HepG2 (cell line): ENCODE data around the gene DLX1. TPM values are rescaled to one million over a fixed set of nuclear protein-coding genes. Genes with fewer than 3 reads are reported as not detected.
A peak's percentile ranks its signal among the peaks of the same experiment; 100 is the strongest.

Experiments used
- BORCS8-MEF2B ChIP-seq: sonication (generic); formaldehyde crosslinking; IDR thresholded peaks from 2 replicates; pipeline ENCODE4 v1.8.0; 2022; ENCODE audit warnings: mild to moderate bottlenecking, missing genetic modification reagents
- CBX1 ChIP-seq: IDR thresholded peaks from one replicate; pipeline ENCODE4 v1.6.1; 2016; ENCODE audit warnings: antibody characterized with exemption, low read depth
- GFI1 ChIP-seq: sonication (generic); formaldehyde crosslinking; IDR thresholded peaks from 2 replicates; pipeline ENCODE4 v1.5.0; 2020; ENCODE audit warnings: missing genetic modification reagents, mild to moderate bottlenecking, borderline replicate concordance
- MYC ChIP-seq: sonication (generic); formaldehyde crosslinking; IDR thresholded peaks from 2 replicates; pipeline ENCODE4 v1.9.0; 2021; ENCODE audit warnings: missing genetic modification reagents, borderline replicate concordance
- NCOA1 ChIP-seq: sonication (generic); formaldehyde crosslinking; IDR thresholded peaks from 2 replicates; pipeline ENCODE4 v1.9.0; 2021; ENCODE audit warnings: missing genetic modification reagents
- PAX8 ChIP-seq: sonication (generic); formaldehyde crosslinking; IDR thresholded peaks from 2 replicates; pipeline ENCODE4 v1.8.0; 2022; ENCODE audit warnings: mild to moderate bottlenecking, missing genetic modification reagents, borderline replicate concordance
- RAD51 ChIP-seq: fragments of 450-650 bp; IDR thresholded peaks from 2 replicates; pipeline ENCODE4 v1.6.1; 2016; ENCODE audit warnings: borderline replicate concordance
- REPIN1 ChIP-seq: sonication (generic); formaldehyde crosslinking; IDR thresholded peaks from 2 replicates; pipeline ENCODE4 v1.8.0; 2022; ENCODE audit warnings: missing genetic modification reagents, low read depth, mild to moderate bottlenecking, borderline replicate concordance
- SMAD1 ChIP-seq: sonication (generic); formaldehyde crosslinking; IDR thresholded peaks from 2 replicates; pipeline ENCODE4 v1.4.0; 2020; ENCODE audit warnings: missing genetic modification reagents, low read depth, mild to moderate bottlenecking, borderline replicate concordance
- TCF12 ChIP-seq, 2 experiments: fragments of 450-650 bp in 1 of 2; sonication (generic) in 1 of 2; formaldehyde crosslinking in 1 of 2; IDR thresholded peaks; 2 replicates each; pipeline versions ENCODE4 v1.6.1 to v1.8.0; 2017 to 2022; ENCODE audit warnings: antibody characterized with exemption in 1 of 2, mild to moderate bottlenecking in 1 of 2, missing genetic modification reagents in 1 of 2, moderate library complexity in 1 of 2
- polyA plus RNA-seq, 8 experiments: library from polyadenylated mRNA; depleted of rRNA in 3 of 8; stranded (reverse) in 7 of 8; unstranded in 1 of 8; fragments of >200 nt; fragmentation: Illumina TruSeq in 4 of 8; extraction: Trizol in 4 of 8; gene quantifications; 2 replicates each; pipeline versions ENCODE4 v1.2.1 to v1.2.3, GENCODE V29; 2011 to 2016; ENCODE audit warnings: low read depth in 4 of 8, missing spikeins in 1 of 8, mixed read lengths in 1 of 8; ENCODE audit not compliant: insufficient read depth in 1 of 8
- total RNA-seq, 5 experiments: library from RNA; depleted of rRNA; stranded (reverse); fragments of >200 nt; fragmentation: Illumina TruSeq; extraction: Trizol; gene quantifications; 2 replicates each; pipeline ENCODE4 v1.2.3, GENCODE V29; 2016; ENCODE audit warnings: low read depth in 1 of 5
- TF ChIP-seq, protein P1 (sequence below): sonication (generic); formaldehyde crosslinking; conservative IDR thresholded peaks from 2 replicates; pipeline ENCODE4 v1.8.1; 2023; ENCODE audit warnings: missing genetic modification reagents
- TF ChIP-seq, protein P2 (sequence below): sonication (generic); formaldehyde crosslinking; IDR thresholded peaks from 2 replicates; pipeline ENCODE4 v1.4.0; 2020; ENCODE audit warnings: missing genetic modification reagents, mild to moderate bottlenecking, borderline replicate concordance
- TF ChIP-seq, protein P3 (sequence below): sonication (generic); formaldehyde crosslinking; IDR thresholded peaks from 2 replicates; pipeline ENCODE4 v1.4.0; 2020; ENCODE audit warnings: mild to moderate bottlenecking, missing genetic modification reagents
- TF ChIP-seq, protein P4 (sequence below): IDR thresholded peaks from 2 replicates; pipeline ENCODE4 v1.6.1; 2012; ENCODE audit warnings: low read length, improper control_type of control experiment
- TF ChIP-seq, protein P5 (sequence below), 2 experiments: sonication (generic) in 1 of 2; formaldehyde crosslinking in 1 of 2; IDR thresholded peaks; 2 replicates each; pipeline versions ENCODE4 v1.4.0 to v1.6.1; 2016 to 2020; ENCODE audit warnings: borderline replicate concordance in 1 of 2, low read depth in 1 of 2, mild to moderate bottlenecking in 1 of 2, missing genetic modification reagents in 1 of 2

The DLX1 gene
- total and polyA plus RNA-seq, 2 of the 13 experiments (the other 11 are each of a cell fraction or from before 2014, with no cell fraction given), result 0.18 to 0.86 TPM

DNA sequence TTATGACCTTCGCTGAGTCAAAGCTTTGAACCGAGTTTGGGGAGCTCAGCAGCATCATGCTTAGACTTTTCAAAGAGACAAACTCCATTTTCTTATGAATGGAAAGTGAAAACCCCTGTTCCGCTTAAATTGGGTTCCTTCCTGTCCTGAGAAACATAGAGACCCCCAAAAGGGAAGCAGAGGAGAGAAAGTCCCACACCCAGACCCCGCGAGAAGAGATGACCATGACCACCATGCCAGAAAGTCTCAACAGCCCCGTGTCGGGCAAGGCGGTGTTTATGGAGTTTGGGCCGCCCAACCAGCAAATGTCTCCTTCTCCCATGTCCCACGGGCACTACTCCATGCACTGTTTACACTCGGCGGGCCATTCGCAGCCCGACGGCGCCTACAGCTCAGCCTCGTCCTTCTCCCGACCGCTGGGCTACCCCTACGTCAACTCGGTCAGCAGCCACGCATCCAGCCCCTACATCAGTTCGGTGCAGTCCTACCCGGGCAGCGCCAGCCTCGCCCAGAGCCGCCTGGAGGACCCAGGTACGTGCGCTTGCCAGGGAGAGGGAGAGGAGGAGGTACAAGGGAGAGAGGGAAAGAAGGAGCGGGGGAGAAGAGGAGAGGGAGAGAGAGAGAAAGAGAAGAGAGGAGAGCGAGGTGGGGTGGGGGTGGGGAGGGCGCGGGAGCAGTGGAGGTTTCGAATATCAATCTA lies at the start of gene DLX1 (continued):
- TF ChIP-seq MYC (peak; percentile 30; the same call in 1 of the 2 replicates), NCOA1 (CRISPR knock-in tag) (no peak), TCF12 (IDR thresholded peaks at IDR 0.05) (no peak), TCF12 (CRISPR knock-in tag; IDR thresholded peaks at IDR 0.05) (no peak), BORCS8-MEF2B (CRISPR knock-in tag) (peak; percentile 42; the same call in 1 of the 2 replicates), GFI1 (CRISPR knock-in tag) (no peak), REPIN1 (CRISPR knock-in tag) (0 out of 2 replicates have a peak, but pooled peaks have one; percentile 12), PAX8 (CRISPR knock-in tag) (no peak), SMAD1 (CRISPR knock-in tag) (no peak), RAD51 (no peak), CBX1 (no peak)
- TF ChIP-seq, protein P1, sequence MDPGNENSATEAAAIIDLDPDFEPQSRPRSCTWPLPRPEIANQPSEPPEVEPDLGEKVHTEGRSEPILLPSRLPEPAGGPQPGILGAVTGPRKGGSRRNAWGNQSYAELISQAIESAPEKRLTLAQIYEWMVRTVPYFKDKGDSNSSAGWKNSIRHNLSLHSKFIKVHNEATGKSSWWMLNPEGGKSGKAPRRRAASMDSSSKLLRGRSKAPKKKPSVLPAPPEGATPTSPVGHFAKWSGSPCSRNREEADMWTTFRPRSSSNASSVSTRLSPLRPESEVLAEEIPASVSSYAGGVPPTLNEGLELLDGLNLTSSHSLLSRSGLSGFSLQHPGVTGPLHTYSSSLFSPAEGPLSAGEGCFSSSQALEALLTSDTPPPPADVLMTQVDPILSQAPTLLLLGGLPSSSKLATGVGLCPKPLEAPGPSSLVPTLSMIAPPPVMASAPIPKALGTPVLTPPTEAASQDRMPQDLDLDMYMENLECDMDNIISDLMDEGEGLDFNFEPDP (CRISPR knock-in tag), result 0 out of 2 replicates have a peak, but pooled peaks have one; percentile 72
- TF ChIP-seq, protein P2, sequence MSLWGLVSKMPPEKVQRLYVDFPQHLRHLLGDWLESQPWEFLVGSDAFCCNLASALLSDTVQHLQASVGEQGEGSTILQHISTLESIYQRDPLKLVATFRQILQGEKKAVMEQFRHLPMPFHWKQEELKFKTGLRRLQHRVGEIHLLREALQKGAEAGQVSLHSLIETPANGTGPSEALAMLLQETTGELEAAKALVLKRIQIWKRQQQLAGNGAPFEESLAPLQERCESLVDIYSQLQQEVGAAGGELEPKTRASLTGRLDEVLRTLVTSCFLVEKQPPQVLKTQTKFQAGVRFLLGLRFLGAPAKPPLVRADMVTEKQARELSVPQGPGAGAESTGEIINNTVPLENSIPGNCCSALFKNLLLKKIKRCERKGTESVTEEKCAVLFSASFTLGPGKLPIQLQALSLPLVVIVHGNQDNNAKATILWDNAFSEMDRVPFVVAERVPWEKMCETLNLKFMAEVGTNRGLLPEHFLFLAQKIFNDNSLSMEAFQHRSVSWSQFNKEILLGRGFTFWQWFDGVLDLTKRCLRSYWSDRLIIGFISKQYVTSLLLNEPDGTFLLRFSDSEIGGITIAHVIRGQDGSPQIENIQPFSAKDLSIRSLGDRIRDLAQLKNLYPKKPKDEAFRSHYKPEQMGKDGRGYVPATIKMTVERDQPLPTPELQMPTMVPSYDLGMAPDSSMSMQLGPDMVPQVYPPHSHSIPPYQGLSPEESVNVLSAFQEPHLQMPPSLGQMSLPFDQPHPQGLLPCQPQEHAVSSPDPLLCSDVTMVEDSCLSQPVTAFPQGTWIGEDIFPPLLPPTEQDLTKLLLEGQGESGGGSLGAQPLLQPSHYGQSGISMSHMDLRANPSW (CRISPR knock-in tag), result no peak
- TF ChIP-seq, protein P3, sequence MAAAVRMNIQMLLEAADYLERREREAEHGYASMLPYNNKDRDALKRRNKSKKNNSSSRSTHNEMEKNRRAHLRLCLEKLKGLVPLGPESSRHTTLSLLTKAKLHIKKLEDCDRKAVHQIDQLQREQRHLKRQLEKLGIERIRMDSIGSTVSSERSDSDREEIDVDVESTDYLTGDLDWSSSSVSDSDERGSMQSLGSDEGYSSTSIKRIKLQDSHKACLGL (CRISPR knock-in tag), result 0 out of 2 replicates have a peak, but pooled peaks have one; percentile 6
- TF ChIP-seq, protein P4, sequence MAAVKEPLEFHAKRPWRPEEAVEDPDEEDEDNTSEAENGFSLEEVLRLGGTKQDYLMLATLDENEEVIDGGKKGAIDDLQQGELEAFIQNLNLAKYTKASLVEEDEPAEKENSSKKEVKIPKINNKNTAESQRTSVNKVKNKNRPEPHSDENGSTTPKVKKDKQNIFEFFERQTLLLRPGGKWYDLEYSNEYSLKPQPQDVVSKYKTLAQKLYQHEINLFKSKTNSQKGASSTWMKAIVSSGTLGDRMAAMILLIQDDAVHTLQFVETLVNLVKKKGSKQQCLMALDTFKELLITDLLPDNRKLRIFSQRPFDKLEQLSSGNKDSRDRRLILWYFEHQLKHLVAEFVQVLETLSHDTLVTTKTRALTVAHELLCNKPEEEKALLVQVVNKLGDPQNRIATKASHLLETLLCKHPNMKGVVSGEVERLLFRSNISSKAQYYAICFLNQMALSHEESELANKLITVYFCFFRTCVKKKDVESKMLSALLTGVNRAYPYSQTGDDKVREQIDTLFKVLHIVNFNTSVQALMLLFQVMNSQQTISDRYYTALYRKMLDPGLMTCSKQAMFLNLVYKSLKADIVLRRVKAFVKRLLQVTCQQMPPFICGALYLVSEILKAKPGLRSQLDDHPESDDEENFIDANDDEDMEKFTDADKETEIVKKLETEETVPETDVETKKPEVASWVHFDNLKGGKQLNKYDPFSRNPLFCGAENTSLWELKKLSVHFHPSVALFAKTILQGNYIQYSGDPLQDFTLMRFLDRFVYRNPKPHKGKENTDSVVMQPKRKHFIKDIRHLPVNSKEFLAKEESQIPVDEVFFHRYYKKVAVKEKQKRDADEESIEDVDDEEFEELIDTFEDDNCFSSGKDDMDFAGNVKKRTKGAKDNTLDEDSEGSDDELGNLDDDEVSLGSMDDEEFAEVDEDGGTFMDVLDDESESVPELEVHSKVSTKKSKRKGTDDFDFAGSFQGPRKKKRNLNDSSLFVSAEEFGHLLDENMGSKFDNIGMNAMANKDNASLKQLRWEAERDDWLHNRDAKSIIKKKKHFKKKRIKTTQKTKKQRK, result no peak
- TF ChIP-seq, protein P5, sequence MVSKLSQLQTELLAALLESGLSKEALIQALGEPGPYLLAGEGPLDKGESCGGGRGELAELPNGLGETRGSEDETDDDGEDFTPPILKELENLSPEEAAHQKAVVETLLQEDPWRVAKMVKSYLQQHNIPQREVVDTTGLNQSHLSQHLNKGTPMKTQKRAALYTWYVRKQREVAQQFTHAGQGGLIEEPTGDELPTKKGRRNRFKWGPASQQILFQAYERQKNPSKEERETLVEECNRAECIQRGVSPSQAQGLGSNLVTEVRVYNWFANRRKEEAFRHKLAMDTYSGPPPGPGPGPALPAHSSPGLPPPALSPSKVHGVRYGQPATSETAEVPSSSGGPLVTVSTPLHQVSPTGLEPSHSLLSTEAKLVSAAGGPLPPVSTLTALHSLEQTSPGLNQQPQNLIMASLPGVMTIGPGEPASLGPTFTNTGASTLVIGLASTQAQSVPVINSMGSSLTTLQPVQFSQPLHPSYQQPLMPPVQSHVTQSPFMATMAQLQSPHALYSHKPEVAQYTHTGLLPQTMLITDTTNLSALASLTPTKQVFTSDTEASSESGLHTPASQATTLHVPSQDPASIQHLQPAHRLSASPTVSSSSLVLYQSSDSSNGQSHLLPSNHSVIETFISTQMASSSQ (IDR thresholded peaks at IDR 0.05; ENCODE audit: low read depth), result no peak
- TF ChIP-seq, protein P5 (CRISPR knock-in tag; IDR thresholded peaks at IDR 0.05; ENCODE audit: borderline replicate concordance), result no peak
